Measurements from ENCODE around the gene FBXO48. TPM values are rescaled to one million over a fixed set of nuclear protein-coding genes. Genes with fewer than 3 reads are reported as not detected.
"Not testable (repeated sequence)": the region's sequence is repeated elsewhere in the genome, so short reads cannot be mapped to it uniquely, and the experiment has no call there.

FBXO48 gene
- polyA plus RNA-seq, 4 donors: 1.5 to 2.5 (median 1.9) TPM

GRCh38 chr2:68472796-68473414 lies 5.8 kb upstream of the FBXO48 start:
- no peak for DNase-seq (ENCODE audit: low read depth in 4 of 4, low spot score in 2 of 4)

DNA sequence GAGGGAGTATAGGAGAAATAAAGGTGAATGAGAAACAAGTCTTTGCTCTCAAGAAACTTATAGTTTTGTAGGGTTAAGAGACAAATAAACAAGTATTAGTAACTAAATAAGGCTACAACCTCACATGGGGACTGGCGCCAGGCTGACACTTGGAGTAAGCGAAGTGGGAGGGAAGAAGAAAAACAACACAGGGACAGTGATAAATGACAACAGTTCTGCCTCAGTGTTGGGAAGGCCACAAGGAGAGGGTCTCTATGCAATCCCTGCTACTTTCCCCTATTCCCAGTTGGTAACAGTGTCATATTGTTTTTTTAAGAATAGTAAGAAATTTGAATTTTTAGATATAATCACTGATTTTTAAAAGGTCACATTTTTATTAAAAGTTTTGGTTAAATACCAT lies 4.3 kb upstream of the FBXO48 start:
- no peak for DNase-seq (ENCODE audit: low read depth in 4 of 4, low spot score in 2 of 4)

DNA sequence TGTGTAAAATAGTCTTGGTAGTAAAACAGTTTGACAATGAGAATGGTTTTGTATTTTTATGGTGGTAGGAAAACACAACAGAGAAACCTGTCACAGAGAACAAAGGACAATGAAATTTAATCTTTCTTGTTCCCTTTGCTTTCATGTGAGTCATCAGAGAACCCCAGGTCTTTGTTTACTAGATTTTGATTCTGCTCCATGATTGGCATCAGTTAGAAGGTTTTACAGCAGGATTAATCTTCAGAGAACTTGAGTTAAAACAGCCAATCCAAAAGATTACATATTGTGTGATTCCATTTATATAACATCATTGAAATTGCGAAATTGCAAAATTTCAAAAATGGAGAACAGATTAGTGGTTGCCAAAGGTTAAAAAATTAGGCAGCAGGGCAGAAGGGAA lies 2.8 kb upstream of the FBXO48 start:
- no peak for DNase-seq (ENCODE audit: low read depth in 4 of 4, low spot score in 2 of 4)

DNA sequence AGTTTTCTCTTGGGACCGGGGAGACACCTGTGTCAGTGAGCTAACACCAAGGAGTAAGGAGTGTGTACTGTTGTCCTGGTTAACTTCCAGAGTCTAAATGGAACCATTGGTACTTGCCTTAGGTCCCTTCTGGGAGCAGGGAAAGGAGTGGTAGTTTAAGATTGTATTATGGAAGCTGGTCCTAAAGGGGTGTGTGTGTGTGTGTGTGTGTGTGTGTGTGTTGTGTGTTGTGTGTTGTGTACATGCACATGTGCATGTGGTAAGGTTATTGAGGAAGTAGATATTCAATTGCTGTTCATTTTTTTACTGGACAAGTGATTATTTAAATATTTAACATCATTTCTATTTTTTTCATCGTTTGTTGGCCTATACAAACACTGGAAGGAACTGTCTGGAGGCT lies 1.7 kb upstream of the FBXO48 start:
- DNase-seq (ENCODE audit: low read depth in 4 of 4, low spot score in 2 of 4): no peak

DNA sequence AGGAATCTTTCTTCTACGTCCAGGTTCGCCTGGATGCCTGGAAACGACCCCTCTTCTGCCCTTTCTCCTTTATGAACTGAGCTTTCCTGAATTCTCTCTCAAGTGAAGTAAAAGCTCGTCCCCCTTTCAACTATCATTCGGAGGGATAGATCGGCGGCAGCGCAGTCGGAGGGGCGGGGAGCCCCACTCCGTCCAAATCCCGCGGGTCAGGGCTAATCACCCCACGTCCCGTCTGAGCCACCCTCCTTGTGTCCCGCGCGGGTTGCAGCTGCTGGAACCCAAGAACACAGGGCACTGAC lies 367 bp downstream of the FBXO48 start:
- DNase-seq (ENCODE audit: low read depth in 4 of 4, low spot score in 2 of 4): no peak

DNA sequence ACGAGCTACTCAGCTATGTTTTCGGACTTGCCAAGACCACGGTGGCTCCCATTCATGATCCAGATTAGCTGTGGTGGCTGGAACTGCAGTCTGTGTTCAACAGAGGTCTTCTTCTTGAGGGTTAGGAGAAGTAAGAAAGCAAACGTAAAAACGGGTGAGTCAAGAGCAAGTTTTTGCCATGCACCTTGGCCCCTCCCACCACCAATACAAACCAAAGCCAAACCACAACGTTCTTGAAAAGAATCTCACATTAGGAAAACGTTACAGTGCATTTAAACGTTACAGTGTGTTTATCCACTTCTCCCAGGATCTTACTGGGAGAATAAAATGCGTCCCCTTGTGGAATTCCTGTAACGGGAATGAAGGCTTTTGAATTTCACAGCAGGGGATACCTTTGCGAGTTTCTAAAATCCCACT lies 725 bp downstream of the FBXO48 start:
- peak in 1 of 4 donors; percentile 31 for DNase-seq (ENCODE audit: low read depth in 4 of 4, low spot score in 2 of 4)

DNA sequence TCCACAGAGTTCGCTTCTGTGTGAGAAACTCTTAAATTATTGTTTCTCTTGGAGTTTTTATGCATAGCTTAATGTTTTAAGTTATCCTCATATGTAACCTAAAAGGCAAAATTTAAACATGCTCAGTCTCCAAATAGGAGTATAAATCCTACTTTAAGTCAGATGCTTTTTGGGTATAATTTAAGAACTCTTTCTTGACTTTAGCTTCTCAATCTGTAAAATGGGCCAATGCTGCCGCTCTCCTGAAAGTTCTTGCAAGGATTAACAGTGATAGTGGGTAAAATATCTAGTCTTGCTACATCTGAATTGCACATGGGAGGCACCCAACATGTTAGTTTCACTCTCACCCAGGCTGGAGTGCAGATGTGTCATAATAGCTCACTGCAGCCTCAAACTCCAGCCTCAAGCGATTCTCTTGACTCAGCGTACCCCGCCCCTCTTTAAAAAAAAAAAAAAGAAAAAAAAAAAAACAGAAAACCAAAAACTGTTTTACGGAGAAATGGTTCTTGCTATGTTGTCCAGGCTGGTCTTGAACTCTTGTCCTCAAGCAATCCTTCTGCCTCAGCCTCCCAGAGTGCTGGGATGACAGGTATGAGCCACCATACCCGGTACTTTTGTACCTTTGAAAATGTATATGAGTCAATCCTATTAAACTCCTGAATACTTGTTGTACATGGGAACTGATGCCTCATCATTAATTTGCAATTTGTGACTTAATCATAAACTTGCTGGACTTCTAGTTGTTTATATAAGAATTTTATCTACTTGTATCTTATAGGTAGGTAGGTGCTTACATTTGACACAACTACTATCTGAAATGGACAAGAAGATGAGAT lies 1.8 kb downstream of the FBXO48 start:
- no peak for DNase-seq (ENCODE audit: low read depth in 4 of 4, low spot score in 2 of 4)

DNA sequence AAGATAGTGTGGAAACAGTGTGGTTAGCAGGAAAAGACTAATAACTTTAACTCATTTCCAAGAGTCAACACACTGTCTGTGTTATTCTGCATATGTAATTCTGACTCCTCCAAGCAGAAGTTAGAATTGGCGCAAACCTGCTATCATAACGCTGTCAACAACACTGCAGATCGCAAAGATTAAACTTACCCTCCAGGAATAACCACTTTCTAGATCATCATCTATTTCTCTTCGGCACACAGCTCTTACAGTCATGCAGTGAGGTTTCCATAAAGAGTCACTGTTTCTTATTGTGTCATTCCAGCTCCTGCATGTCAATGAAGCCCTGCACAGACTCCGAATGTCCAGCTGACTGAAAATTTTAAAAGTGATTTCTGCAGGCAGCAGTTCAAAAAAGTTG lies 2.4 kb downstream of the FBXO48 start:
- no peak for DNase-seq (ENCODE audit: low read depth in 4 of 4, low spot score in 2 of 4)

- no peak for DNase-seq (ENCODE audit: low read depth in 4 of 4, low spot score in 2 of 4)
Measured at GRCh38 chr2:68463287-68463877, 3.7 kb downstream of the FBXO48 start.

- no peak for DNase-seq (ENCODE audit: low read depth in 4 of 4, low spot score in 2 of 4)
Measured at GRCh38 chr2:68458981-68459380, 8.1 kb downstream of the FBXO48 start.

- no peak for DNase-seq (ENCODE audit: low read depth in 4 of 4, low spot score in 2 of 4)
Measured at GRCh38 chr2:68456198-68456597, 10.9 kb downstream of the FBXO48 start.

DNA sequence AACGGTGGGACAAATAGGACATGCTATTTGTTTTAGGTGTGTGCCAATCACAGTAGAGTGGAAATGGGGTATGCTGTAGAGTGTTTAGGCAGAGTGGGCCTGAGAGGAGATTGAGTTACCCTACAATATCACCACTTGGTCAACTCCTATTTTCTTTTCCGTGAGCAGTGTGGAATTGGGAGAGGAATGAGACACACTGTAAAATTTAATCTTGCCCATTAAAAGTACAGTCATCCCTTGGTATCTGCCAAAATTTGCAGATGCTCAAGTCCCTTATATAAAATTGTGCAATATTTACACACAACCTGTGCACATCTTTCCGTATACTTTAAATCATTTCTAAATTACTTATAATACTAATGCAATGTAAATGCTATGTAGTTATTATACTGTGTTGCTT lies 12.4 kb downstream of the FBXO48 start:
- no peak for DNase-seq (ENCODE audit: low read depth in 4 of 4, low spot score in 2 of 4)

DNA sequence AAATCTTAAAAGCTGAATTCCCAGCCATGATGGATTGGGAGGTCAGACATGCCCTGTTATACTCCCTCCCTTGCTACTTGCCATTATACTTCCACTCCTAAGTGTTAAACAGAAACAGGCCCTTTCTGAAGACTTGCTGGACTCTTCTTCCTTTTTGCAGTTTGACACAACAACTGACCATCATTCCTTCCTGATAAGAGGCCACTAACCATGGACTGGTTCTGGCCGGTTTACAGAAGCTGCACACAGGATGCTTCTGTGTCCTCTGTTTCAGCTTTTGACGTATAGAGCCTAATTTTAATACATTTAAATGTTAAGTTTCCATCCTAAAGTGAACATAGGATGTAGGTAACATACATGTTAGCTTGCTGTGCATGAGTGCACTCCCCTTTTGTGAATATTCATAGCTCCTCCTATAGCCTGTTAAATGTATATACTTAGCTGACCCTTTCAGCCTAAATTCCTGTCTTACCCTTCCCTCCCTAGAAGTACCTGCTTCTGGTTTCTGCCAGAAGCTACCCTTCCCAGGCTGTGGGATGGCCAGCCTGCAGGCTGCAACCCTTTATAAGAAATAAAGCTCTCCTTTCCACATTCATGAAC lies 13.2 kb downstream of the FBXO48 start:
- no peak for DNase-seq (ENCODE audit: low read depth in 4 of 4, low spot score in 2 of 4)

DNA sequence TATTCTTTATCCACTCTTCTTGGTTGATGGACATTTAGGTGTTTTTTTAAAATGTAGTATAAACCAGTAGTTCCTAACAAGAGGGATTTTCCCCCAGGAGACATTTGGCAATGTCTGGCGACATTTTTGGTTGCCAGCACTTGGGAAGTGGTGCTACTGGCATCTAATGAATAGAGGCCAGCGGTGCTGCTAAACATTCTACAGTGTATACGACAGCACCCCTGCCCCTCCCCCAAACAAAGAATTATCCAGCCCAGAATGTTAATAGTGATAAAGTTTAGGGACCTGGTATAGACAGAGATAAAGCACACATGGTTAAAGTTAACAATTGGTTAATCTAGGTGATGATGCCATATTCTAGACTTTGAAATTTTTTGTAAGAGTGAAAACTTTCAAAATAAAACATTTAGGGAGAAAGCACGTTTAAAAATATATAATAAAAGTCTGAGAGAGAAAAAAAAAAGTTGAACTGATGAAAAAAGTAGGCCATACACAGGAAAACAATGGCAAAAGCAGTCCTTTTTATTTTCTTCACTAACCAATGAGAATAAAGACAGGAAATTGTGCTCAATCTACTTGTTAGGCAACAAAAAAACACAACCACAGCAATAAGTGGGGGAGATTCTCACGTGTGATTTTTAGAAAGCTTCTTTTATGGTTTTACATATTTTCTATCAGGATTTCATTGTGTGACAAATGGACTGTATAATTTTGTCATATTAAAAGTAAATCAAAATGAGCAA lies 14.8 kb downstream of the FBXO48 start:
- no peak for DNase-seq (ENCODE audit: low read depth in 4 of 4, low spot score in 2 of 4)

GRCh38 chr2:68448671-68449653 lies 18.1 kb downstream of the FBXO48 start:
- DNase-seq (ENCODE audit: low read depth in 4 of 4, low spot score in 2 of 4): no peak

DNA sequence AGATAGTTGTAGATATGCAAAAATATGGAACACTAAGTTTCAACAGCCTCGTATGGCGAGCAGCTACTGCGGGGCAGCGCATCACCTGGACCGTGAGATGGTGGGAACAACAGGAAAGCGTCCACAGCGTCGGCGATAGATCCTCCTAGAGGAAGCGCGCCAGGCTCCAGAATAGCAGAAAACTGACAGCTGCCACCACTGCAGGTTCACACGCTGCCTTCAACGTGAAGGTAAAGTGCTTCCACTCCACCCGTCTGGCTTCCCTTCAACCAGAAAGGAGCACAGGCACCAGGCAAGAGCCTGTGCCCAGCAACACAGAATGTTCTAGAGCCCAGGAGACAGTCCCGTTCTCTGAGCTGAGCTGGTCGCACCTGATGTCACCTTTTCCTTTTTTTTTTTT lies 20.0 kb downstream of the FBXO48 start:
- no peak for DNase-seq (ENCODE audit: low read depth in 4 of 4, low spot score in 2 of 4)

DNA sequence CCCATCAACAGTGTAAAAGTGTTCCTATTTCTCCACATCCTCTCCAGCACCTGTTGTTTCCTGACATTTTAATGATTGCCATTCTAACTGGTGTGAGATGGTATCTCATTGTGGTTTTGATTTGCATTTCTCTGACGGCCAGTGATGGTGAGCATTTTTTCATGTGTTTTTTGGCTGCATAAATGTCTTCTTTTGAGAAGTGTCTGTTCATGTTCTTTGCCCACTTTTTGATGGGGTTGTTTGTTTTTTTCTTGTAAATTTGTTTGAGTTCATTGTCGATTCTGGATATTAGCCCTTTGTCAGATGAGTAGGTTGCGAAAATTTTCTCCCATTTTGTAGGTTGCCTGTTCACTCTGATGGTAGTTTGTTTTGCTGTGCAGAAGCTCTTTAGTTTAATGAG lies 20.7 kb downstream of the FBXO48 start:
- not testable (repeated sequence) for DNase-seq (ENCODE audit: low read depth in 4 of 4, low spot score in 2 of 4)

DNA sequence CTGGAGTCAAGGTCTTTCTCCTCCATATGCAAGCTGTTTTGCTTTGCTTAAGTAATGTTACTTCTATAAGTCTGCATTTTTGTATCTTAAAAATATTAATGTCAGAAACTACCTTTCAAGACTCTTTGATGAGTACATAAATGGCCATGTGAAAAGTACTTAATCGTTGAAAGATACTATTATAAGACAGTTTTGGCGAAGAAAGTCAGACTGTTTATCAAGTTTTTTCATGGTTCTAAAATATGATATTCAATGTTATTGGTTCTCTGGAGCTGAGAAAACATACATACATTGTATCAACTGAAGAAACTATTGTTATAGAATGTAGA lies 25.1 kb downstream of the FBXO48 start:
- no peak for DNase-seq (ENCODE audit: low read depth in 4 of 4, low spot score in 2 of 4)

DNA sequence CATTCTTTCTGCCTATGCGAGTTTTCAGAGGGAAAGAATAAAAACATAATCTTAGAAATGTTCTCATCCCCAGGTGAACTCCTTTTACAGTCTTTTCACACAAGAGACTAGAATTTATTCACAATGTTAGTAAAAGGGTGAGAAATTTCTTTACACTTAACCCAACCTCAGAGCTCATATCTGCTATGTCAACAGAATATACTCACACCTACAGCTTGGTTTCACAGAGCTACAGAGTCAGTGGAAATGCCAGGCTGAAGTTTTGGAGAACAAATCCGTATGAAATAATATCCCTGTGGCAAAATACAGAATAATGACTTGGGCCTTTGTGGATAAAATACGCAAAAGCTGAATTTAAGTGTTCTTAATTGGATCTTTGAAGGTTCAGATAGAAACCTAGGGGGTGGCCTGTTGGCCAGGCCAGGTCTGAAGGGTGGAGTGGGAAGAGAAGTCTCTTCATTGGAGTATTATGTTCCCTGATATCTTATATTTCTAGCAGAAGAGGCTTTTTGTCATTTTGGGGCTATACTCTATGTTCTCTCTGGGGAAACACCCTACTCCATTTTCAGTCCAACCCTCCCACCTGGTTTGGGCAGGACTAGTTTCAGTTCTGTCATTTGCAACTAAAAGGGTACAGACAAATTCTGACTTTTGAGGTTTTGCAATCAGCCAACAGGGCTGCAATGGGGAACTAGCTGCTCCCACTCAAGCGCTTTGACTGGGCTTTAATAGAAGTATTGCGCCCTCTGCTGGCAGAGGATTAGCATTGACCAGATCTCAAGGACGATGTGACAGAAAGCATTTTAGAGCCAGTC lies 25.7 kb downstream of the FBXO48 start:
- DNase-seq (ENCODE audit: low read depth in 4 of 4, low spot score in 2 of 4): peak; percentile 48 to 75 (median 65)

Measured in left renal cortex interstitium (tissue), 4 donors.